ENCODE data around the gene GFY. TPM values are rescaled to one million over a fixed set of nuclear protein-coding genes. Genes with fewer than 3 reads are reported as not detected.

Gene GFY
- total RNA-seq, 1 experiment from 2014 or later = not detected

GRCh38 chr19:49427339-49427738 is 2.2 kb downstream of the GFY start:
- DNase-seq (ENCODE audit: low read depth in 1 of 2, low spot score in 2 of 2) = no peak
- Histone ChIP-seq H3K36me3 (no peaks in the 10 kb centered on the region), H3K27ac (no peak overlapping the region), H3K4me3 (no peak overlapping the region), H3K27me3 (replicated peaks) (peaks cover 91% of the 10 kb centered on the region), H3K9me3 (replicated peaks) (peaks cover 2% of the 10 kb centered on the region; the same call in 1 of the 2 replicates), H3K4me1 (replicated peaks) (peaks cover 9% of the 10 kb centered on the region)

GRCh38 chr19:49427855-49428546 is 2.8 kb downstream of the GFY start:
- Histone ChIP-seq H3K27me3 (replicated peaks) (peaks cover 91% of the 10 kb centered on the region), H3K36me3 (no peaks in the 10 kb centered on the region), H3K27ac (no peak overlapping the region), H3K4me3 (no peak overlapping the region), H3K9me3 (replicated peaks) (peaks cover 2% of the 10 kb centered on the region; the same call in 1 of the 2 replicates), H3K4me1 (replicated peaks) (peaks cover 4% of the 10 kb centered on the region)
- no peak for DNase-seq (ENCODE audit: low read depth in 1 of 2, low spot score in 2 of 2)

GRCh38 chr19:49428547-49429451 is 3.6 kb downstream of the GFY start:
- Histone ChIP-seq H3K27ac (no peak overlapping the region), H3K27me3 (replicated peaks) (peaks cover 91% of the 10 kb centered on the region), H3K9me3 (replicated peaks) (peaks cover under 1% of the 10 kb centered on the region; the same call in 1 of the 2 replicates), H3K36me3 (no peaks in the 10 kb centered on the region), H3K4me1 (replicated peaks) (peaks cover 4% of the 10 kb centered on the region), H3K4me3 (no peak overlapping the region)
- DNase-seq (ENCODE audit: low read depth in 1 of 2, low spot score in 2 of 2) = no peak

- no peak for DNase-seq (ENCODE audit: low read depth in 1 of 2, low spot score in 2 of 2)
- Histone ChIP-seq H3K4me3 (no peak overlapping the region), H3K4me1 (replicated peaks) (peaks cover 4% of the 10 kb centered on the region), H3K9me3 (replicated peaks) (no peaks in the 10 kb centered on the region; the same call in 1 of the 2 replicates), H3K27ac (no peak overlapping the region), H3K27me3 (replicated peaks) (peaks cover 86% of the 10 kb centered on the region), H3K36me3 (no peaks in the 10 kb centered on the region)
These were observed 5.0 kb downstream of the GFY start for GRCh38 chr19:49430172-49430677.

GRCh38 chr19:49430678-49431329 is 5.6 kb downstream of the GFY start:
- no peak overlapping the region for H3K4me3 ChIP-seq
- no peaks in the 10 kb centered on the region; the same call in 1 of the 2 replicates for H3K9me3 ChIP-seq (replicated peaks)
- H3K4me1 ChIP-seq (replicated peaks) = peaks cover 4% of the 10 kb centered on the region
- peaks cover 86% of the 10 kb centered on the region for H3K27me3 ChIP-seq (replicated peaks)
- no peaks in the 10 kb centered on the region for H3K36me3 ChIP-seq
- DNase-seq (ENCODE audit: low read depth in 1 of 2, low spot score in 2 of 2) = no peak
- H3K27ac ChIP-seq = no peak overlapping the region

- DNase-seq (ENCODE audit: low read depth in 1 of 2, low spot score in 2 of 2) = no peak
- Histone ChIP-seq H3K27ac (no peak overlapping the region), H3K36me3 (no peaks in the 10 kb centered on the region), H3K27me3 (replicated peaks) (peaks cover 86% of the 10 kb centered on the region), H3K4me3 (no peak overlapping the region), H3K9me3 (replicated peaks) (peaks cover 3% of the 10 kb centered on the region; the same call in 1 of the 2 replicates), H3K4me1 (replicated peaks) (no peaks in the 10 kb centered on the region; the same call in 1 of the 2 replicates)
These were observed 6.2 kb downstream of the GFY start for GRCh38 chr19:49431330-49431749.

- Histone ChIP-seq H3K36me3 (no peaks in the 10 kb centered on the region), H3K4me3 (no peak overlapping the region), H3K9me3 (replicated peaks) (peaks cover 3% of the 10 kb centered on the region; the same call in 1 of the 2 replicates), H3K27ac (no peak overlapping the region), H3K27me3 (replicated peaks) (peaks cover 83% of the 10 kb centered on the region), H3K4me1 (replicated peaks) (no peaks in the 10 kb centered on the region; the same call in 1 of the 2 replicates)
- DNase-seq (ENCODE audit: low read depth in 1 of 2, low spot score in 2 of 2) = no peak
These were observed 7.2 kb downstream of the GFY start for GRCh38 chr19:49432141-49433073.

GRCh38 chr19:49433240-49433901 is 8.2 kb downstream of the GFY start:
- no peak overlapping the region for H3K27ac ChIP-seq

GRCh38 chr19:49434907-49435583 is 9.9 kb downstream of the GFY start:
- H3K36me3 ChIP-seq = no peaks in the 10 kb centered on the region
- H3K27me3 ChIP-seq (replicated peaks) = peaks cover 82% of the 10 kb centered on the region
- H3K4me1 ChIP-seq (replicated peaks) = no peaks in the 10 kb centered on the region
- no peak overlapping the region for H3K4me3 ChIP-seq
- peaks cover 3% of the 10 kb centered on the region; the same call in 1 of the 2 replicates for H3K9me3 ChIP-seq (replicated peaks)
- no peak for DNase-seq (ENCODE audit: low read depth in 1 of 2, low spot score in 2 of 2)
- H3K27ac ChIP-seq = no peak overlapping the region

More at GRCh38 chr19:49433240-49433901, 8.2 kb downstream of the GFY start:
- Histone ChIP-seq H3K4me1 (replicated peaks) (no peaks in the 10 kb centered on the region; the same call in 1 of the 2 replicates), H3K36me3 (no peaks in the 10 kb centered on the region), H3K9me3 (replicated peaks) (peaks cover 3% of the 10 kb centered on the region; the same call in 1 of the 2 replicates), H3K4me3 (no peak overlapping the region), H3K27me3 (replicated peaks) (peaks cover 80% of the 10 kb centered on the region)
- no peak for DNase-seq (ENCODE audit: low read depth in 1 of 2, low spot score in 2 of 2)

- Histone ChIP-seq H3K4me1 (replicated peaks) (no peaks in the 10 kb centered on the region), H3K4me3 (no peak overlapping the region), H3K27ac (no peak overlapping the region), H3K36me3 (no peaks in the 10 kb centered on the region), H3K9me3 (replicated peaks) (peaks cover 3% of the 10 kb centered on the region; the same call in 1 of the 2 replicates), H3K27me3 (replicated peaks) (peaks cover 84% of the 10 kb centered on the region)
- no peak for DNase-seq (ENCODE audit: low read depth in 1 of 2, low spot score in 2 of 2)
These were observed 10.5 kb downstream of the GFY start for GRCh38 chr19:49435670-49436069.

GRCh38 chr19:49436381-49437017 is 11.3 kb downstream of the GFY start:
- H3K27me3 ChIP-seq (replicated peaks) = peaks cover 86% of the 10 kb centered on the region
- H3K27ac ChIP-seq = no peak overlapping the region
- DNase-seq (ENCODE audit: low read depth in 1 of 2, low spot score in 2 of 2) = no peak
- no peaks in the 10 kb centered on the region; the same call in 1 of the 2 replicates for H3K4me1 ChIP-seq (replicated peaks)
- H3K4me3 ChIP-seq = no peak overlapping the region
- H3K9me3 ChIP-seq (replicated peaks) = peaks cover 3% of the 10 kb centered on the region; the same call in 1 of the 2 replicates
- no peaks in the 10 kb centered on the region for H3K36me3 ChIP-seq

Measured in SJSA1 (cell line).